DMS153 (cell line): ENCODE results near the gene FAM168A.

Experiments used
- DNase-seq: peaks from one replicate; lab custom pipeline; 2025; lab: John Stamatoyannopoulos, UW

Gene FAM168A

GRCh38 chr11:73366265-73366610, 231.7 kb downstream of the FAM168A start:
- DNase-seq, result no peak

- no peak for DNase-seq
These were observed 232.3 kb downstream of the FAM168A start for GRCh38 chr11:73365352-73366264.

- DNase-seq, result no peak
These were observed 234.8 kb downstream of the FAM168A start for GRCh38 chr11:73363147-73363546.

- no peak for DNase-seq
These were observed 235.7 kb downstream of the FAM168A start for GRCh38 chr11:73361953-73362776.

GRCh38 chr11:73360743-73361369, 237.1 kb downstream of the FAM168A start:
- no peak for DNase-seq

GRCh38 chr11:73359930-73360742, 237.8 kb downstream of the FAM168A start:
- no peak for DNase-seq

GRCh38 chr11:73359341-73359740, 238.6 kb downstream of the FAM168A start:
- no peak for DNase-seq

- DNase-seq, result no peak
These were observed 239.8 kb downstream of the FAM168A start for GRCh38 chr11:73358071-73358470.

GRCh38 chr11:73356979-73357860, 240.7 kb downstream of the FAM168A start:
- no peak for DNase-seq

GRCh38 chr11:73355109-73355508, 242.8 kb downstream of the FAM168A start:
- no peak for DNase-seq

GRCh38 chr11:73353422-73353821, 244.5 kb downstream of the FAM168A start:
- no peak for DNase-seq

GRCh38 chr11:73350908-73351636, 246.8 kb downstream of the FAM168A start:
- DNase-seq, result peak; percentile 34
